Stimulated activated naive CD8-positive, alpha-beta T cell treated with anti-CD3 and anti-CD28 coated beads, Interleukin-15, Interleukin-2, amounts not matched to agents 100 ng/mL and 50 ng/mL, for 24 hours (primary cell): ENCODE data around the gene ZG16B.

Experiments
- H3K27ac Mint-ChIP-seq: one replicate; pipeline ENCODE4 v1.8.0; 2021; ENCODE audit warnings: mild to moderate bottlenecking, mixed read lengths
- H3K27me3 Mint-ChIP-seq: one replicate; pipeline ENCODE4 v1.8.0; 2021; ENCODE audit warnings: mixed read lengths
- H3K36me3 Mint-ChIP-seq: one replicate; pipeline ENCODE4 v1.8.0; 2021; ENCODE audit warnings: low read depth, mixed read lengths
- H3K4me1 Mint-ChIP-seq: one replicate; pipeline ENCODE4 v1.8.0; 2021; ENCODE audit warnings: low read depth, mixed read lengths
- H3K4me3 Mint-ChIP-seq: one replicate; pipeline ENCODE4 v1.8.0; 2021; ENCODE audit warnings: mild to moderate bottlenecking, mixed read lengths
- H3K9me3 Mint-ChIP-seq: one replicate; pipeline ENCODE4 v1.8.0; 2021; ENCODE audit warnings: mixed read lengths

Gene ZG16B

GRCh38 chr16:2841606-2842339 is 11.7 kb downstream of the ZG16B start:
- Mint-ChIP-seq H3K9me3 (no peaks in the 10 kb centered on the region), H3K4me3 (peak overlapping the region; percentile 84), H3K36me3 (peaks cover 3% of the 10 kb centered on the region), H3K27ac (peak overlapping the region; percentile 90), H3K4me1 (peaks cover 43% of the 10 kb centered on the region), H3K27me3 (no peaks in the 10 kb centered on the region)

- H3K4me1 Mint-ChIP-seq: peaks cover 50% of the 10 kb centered on the region
- peak overlapping the region; percentile 90 for H3K27ac Mint-ChIP-seq
- H3K9me3 Mint-ChIP-seq: no peaks in the 10 kb centered on the region
- peaks cover 3% of the 10 kb centered on the region for H3K36me3 Mint-ChIP-seq
- no peaks in the 10 kb centered on the region for H3K27me3 Mint-ChIP-seq
- H3K4me3 Mint-ChIP-seq: peak overlapping the region; percentile 84
These were observed 12.4 kb downstream of the ZG16B start for GRCh38 chr16:2842340-2843000.

GRCh38 chr16:2843526-2843925 is 13.4 kb downstream of the ZG16B start:
- peaks cover 48% of the 10 kb centered on the region for H3K4me1 Mint-ChIP-seq
- H3K27ac Mint-ChIP-seq: no peak overlapping the region
- H3K36me3 Mint-ChIP-seq: peaks cover 3% of the 10 kb centered on the region
- no peaks in the 10 kb centered on the region for H3K27me3 Mint-ChIP-seq
- H3K9me3 Mint-ChIP-seq: no peaks in the 10 kb centered on the region
- H3K4me3 Mint-ChIP-seq: no peak overlapping the region

- Mint-ChIP-seq H3K27ac (no peak overlapping the region), H3K36me3 (peaks cover 3% of the 10 kb centered on the region), H3K4me3 (no peak overlapping the region), H3K9me3 (no peaks in the 10 kb centered on the region), H3K27me3 (peaks cover 6% of the 10 kb centered on the region), H3K4me1 (peaks cover 42% of the 10 kb centered on the region)
These were observed 15.0 kb downstream of the ZG16B start for GRCh38 chr16:2845116-2845515.

- no peak overlapping the region for H3K4me3 Mint-ChIP-seq
- peaks cover 3% of the 10 kb centered on the region for H3K36me3 Mint-ChIP-seq
- no peaks in the 10 kb centered on the region for H3K9me3 Mint-ChIP-seq
- H3K27ac Mint-ChIP-seq: no peak overlapping the region
- peaks cover 6% of the 10 kb centered on the region for H3K27me3 Mint-ChIP-seq
- H3K4me1 Mint-ChIP-seq: peaks cover 28% of the 10 kb centered on the region
These were observed 16.6 kb downstream of the ZG16B start for GRCh38 chr16:2846511-2847310.

- H3K27me3 Mint-ChIP-seq: peaks cover 6% of the 10 kb centered on the region
- H3K4me1 Mint-ChIP-seq: peaks cover 16% of the 10 kb centered on the region
- H3K27ac Mint-ChIP-seq: no peak overlapping the region
- H3K4me3 Mint-ChIP-seq: no peak overlapping the region
- no peaks in the 10 kb centered on the region for H3K36me3 Mint-ChIP-seq
- H3K9me3 Mint-ChIP-seq: peaks cover 4% of the 10 kb centered on the region
These were observed 19.0 kb downstream of the ZG16B start for GRCh38 chr16:2848933-2849725.

- no peak overlapping the region for H3K27ac Mint-ChIP-seq
- peaks cover 9% of the 10 kb centered on the region for H3K27me3 Mint-ChIP-seq
- peaks cover 11% of the 10 kb centered on the region for H3K9me3 Mint-ChIP-seq
- H3K4me1 Mint-ChIP-seq: peaks cover 6% of the 10 kb centered on the region
- H3K36me3 Mint-ChIP-seq: peaks cover 5% of the 10 kb centered on the region
- no peak overlapping the region for H3K4me3 Mint-ChIP-seq
These were observed 22.1 kb downstream of the ZG16B start for GRCh38 chr16:2852003-2852730.

- Mint-ChIP-seq H3K9me3 (peaks cover 11% of the 10 kb centered on the region), H3K36me3 (peaks cover 5% of the 10 kb centered on the region), H3K4me3 (no peak overlapping the region), H3K4me1 (peaks cover 6% of the 10 kb centered on the region), H3K27me3 (peaks cover 14% of the 10 kb centered on the region), H3K27ac (no peak overlapping the region)
These were observed 22.8 kb downstream of the ZG16B start for GRCh38 chr16:2852731-2853507.

GRCh38 chr16:2853531-2854073 is 23.5 kb downstream of the ZG16B start:
- no peak overlapping the region for H3K4me3 Mint-ChIP-seq

GRCh38 chr16:2854700-2855309 is 24.7 kb downstream of the ZG16B start:
- no peak overlapping the region for H3K4me3 Mint-ChIP-seq
- H3K27me3 Mint-ChIP-seq: peaks cover 11% of the 10 kb centered on the region
- peaks cover 5% of the 10 kb centered on the region for H3K36me3 Mint-ChIP-seq
- peaks cover 11% of the 10 kb centered on the region for H3K9me3 Mint-ChIP-seq
- peaks cover 5% of the 10 kb centered on the region for H3K4me1 Mint-ChIP-seq
- no peak overlapping the region for H3K27ac Mint-ChIP-seq

More at GRCh38 chr16:2853531-2854073, 23.5 kb downstream of the ZG16B start:
- Mint-ChIP-seq H3K36me3 (peaks cover 5% of the 10 kb centered on the region), H3K27ac (no peak overlapping the region), H3K27me3 (peaks cover 14% of the 10 kb centered on the region), H3K4me1 (peaks cover 5% of the 10 kb centered on the region), H3K9me3 (peaks cover 11% of the 10 kb centered on the region)

- no peak overlapping the region for H3K4me3 Mint-ChIP-seq
- peaks cover 11% of the 10 kb centered on the region for H3K9me3 Mint-ChIP-seq
- H3K4me1 Mint-ChIP-seq: peaks cover 5% of the 10 kb centered on the region
- H3K27me3 Mint-ChIP-seq: peaks cover 11% of the 10 kb centered on the region
- peaks cover 5% of the 10 kb centered on the region for H3K36me3 Mint-ChIP-seq
- H3K27ac Mint-ChIP-seq: no peak overlapping the region
These were observed 25.4 kb downstream of the ZG16B start for GRCh38 chr16:2855536-2855935.

- Mint-ChIP-seq H3K4me3 (no peak overlapping the region), H3K9me3 (peaks cover 12% of the 10 kb centered on the region), H3K27ac (no peak overlapping the region), H3K27me3 (peaks cover 11% of the 10 kb centered on the region), H3K4me1 (peaks cover 5% of the 10 kb centered on the region), H3K36me3 (peaks cover 5% of the 10 kb centered on the region)
These were observed 26.1 kb downstream of the ZG16B start for GRCh38 chr16:2856061-2856670.
